MM.1S (cell line): Measurements from ENCODE around the gene DISC1.

Experiments
- CTCF ChIP-seq: fragments of 300-600 bp; sonication (generic); IDR thresholded peaks from 2 replicates; pipeline ENCODE4 v1.5.1; 2016; ENCODE audit warnings: antibody characterized with exemption, low read length, mixed read lengths
- EZH2 ChIP-seq: fragments of 300-600 bp; sonication (generic); optimal IDR thresholded peaks from 2 replicates; pipeline ENCODE3; 2017; ENCODE audit warnings: low read depth, mild to moderate bottlenecking, antibody characterized with exemption, low read length, mixed read lengths

- TF ChIP-seq CTCF (peak; percentile 82), EZH2 (no peak)
Observed at GRCh38 chr1:231603598-231604275, 22.9 kb upstream of the DISC1 start.
